RCC 7860 (cell line): Measurements from ENCODE around the gene ETNK2.

ENCODE experiments used
- DNase-seq: peaks from one replicate; pipeline ENCODE4 v3.0.0-alpha.2; 2015; ENCODE audit warnings: low spot score
- FAIRE-seq: peaks from 2 replicates; lab custom pipeline; 2012; peaks lifted over from hg19 to GRCh38; lab: Jason Lieb, UNC

The ETNK2 gene

DNA sequence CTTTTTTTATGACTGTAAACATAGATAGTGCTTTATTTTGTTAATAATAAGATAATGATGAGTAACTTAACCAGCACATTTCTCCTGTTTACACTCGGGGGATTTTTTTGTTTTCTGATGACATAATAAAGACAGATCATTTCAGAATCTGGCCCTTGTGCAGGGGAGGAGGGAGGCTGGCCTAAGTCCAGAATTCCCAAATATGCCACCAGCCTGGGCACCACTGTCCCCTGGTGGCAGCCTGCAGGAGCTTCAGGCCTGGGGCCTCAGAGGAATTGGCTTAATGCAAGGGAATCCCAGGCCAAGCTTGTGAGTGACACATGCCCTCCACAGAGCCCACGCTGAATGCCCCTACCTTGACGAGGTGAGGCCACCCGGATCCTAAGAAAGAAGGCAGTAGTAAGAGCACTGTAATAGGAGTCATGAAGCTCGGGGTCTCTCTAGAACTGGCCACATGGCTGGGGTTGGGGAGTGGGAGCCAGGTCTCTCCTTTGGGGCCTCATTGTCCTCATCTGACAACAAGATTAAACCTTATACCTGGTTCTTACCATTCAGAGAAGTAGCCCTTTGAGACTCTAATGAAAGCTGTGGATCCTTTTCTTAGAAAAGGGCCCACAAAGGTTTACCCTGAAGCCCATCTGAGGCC, 24.1 kb downstream of the ETNK2 start:
- no peak for FAIRE-seq
- peak; percentile 43 for DNase-seq

DNA sequence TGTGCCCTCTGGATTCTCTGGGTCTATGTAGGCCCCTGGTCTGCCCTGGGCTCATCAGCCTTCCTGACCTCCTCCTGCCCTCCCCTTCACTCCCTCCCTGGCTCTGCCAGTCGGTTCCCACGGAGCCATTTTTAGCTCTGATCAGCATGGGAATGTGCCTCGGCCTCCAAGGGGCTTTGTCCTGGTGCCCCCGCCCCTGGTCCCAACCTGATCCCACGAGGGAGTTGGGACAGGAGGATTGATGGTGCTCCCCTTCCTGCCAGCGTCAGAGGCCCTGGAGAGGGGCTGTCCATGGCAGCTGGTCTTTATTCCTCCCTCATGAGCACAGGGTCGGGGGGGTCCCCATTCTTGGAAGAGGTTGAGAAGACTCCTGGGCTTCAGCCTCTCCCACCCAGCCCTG, 24.9 kb downstream of the ETNK2 start:
- no peak for DNase-seq
- no peak for FAIRE-seq

DNA sequence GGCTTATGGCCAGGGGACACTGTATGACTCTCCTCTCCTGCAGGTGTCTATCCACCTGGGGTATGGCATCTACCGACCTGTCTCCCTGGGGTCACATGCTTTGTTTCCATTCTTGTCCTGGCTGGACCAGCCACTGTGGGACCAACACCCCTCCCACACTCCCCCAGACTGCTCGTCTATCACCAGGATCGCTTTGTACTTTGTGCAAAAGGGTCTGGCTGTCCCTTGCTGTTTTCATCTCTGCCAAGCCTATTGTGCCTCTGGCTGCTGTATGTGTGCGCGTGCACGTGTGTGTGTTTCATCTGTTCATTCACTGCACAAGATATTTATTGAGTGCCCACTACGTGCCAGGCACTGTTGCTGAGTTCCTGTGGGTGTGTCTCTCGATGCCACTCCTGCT, 25.5 kb downstream of the ETNK2 start:
- FAIRE-seq (no peak), DNase-seq (no peak)

DNA sequence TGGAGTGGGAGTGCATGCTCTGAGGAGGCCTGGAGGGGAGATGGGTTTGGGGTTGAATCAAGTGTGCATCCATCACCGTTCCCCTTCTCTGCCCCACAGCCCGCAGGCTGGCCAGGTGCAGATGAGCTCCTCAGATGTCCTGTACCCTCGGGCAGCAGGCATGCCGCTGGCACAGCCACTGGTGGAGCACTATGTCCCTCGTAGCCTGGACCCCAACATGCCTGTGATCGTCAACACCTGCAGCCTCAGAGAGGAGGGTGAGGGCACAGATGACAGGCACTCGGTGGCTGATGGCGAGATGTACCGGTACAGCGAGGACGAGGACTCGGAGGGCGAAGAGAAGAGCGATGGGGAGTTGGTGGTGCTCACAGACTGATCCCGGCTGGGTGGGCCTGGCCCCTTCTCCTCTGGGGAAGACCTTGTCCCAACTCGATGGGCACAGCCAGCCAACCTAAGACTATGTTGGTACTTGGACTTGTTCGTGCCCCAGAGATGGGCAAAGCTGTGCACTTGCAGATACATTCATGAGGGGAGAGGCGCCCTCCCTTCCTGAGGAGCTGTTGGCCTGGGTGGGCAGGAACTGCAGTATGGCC, 26.0 kb downstream of the ETNK2 start:
- no peak for FAIRE-seq
- no peak for DNase-seq

DNA sequence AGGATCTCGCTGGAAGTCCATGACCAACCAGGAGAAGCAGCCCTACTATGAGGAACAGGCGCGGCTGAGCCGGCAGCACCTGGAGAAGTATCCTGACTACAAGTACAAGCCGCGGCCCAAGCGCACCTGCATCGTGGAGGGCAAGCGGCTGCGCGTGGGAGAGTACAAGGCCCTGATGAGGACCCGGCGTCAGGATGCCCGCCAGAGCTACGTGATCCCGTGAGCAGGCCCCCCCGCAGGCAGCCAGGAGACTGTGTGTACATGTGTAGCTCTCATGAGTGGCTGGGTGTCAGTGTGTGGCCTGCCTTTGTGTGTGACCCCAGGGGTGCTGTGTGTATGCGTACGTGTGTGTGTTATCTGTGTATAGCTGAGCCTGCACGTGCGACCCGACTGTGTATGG, 27.2 kb downstream of the ETNK2 start:
- FAIRE-seq (no peak), DNase-seq (no peak)

DNA sequence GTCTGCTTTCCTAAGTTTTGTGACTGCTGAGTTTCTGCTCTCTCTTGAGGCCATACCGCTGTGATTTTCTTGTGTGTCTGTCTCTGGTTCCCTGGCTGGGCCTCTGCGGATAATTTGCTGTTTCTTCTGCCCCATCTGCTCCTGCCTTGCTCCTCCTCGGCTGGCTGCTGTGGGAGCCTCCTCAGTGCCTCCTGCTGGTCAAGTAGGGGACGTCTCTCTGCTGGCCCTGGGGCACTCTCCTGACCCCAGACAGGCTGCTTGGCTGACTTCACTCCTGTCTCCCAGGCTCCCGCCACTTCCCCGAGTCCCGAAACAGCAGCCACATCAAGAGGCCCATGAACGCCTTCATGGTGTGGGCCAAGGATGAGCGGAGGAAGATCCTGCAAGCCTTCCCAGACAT, 28.5 kb downstream of the ETNK2 start:
- FAIRE-seq (no peak), DNase-seq (no peak)

DNA sequence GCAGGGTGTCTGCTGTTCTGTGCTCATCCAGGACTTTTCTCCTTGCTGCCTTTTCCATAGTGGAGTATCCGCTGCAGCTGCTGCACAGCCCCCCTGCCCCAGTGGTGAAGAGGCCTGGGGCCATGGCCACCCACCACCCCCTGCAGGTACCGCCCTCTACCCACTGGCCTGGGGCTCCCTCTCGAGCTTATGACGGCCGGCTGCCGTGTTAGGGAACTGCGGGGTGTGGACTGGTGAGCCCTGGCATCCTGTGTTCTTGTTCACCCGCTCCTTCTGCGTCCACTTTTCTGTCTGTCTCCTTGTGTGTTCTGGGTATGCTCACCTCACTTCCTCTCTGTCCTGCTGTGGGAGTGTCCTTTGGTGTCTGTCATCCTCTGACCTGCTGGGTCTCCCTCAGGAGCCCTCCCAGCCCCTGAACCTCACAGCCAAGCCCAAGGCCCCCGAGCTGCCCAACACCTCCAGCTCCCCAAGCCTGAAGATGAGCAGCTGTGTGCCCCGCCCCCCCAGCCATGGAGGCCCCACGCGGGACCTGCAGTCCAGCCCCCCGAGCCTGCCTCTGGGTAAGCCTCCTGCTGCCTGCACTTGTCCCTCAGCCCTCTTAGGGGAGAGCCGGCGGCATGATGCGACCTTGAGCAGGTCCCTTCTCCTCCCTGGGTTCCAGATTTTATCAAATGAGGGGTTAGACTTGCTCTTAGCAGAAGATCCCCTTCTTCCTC, 29.8 kb downstream of the ETNK2 start:
- FAIRE-seq: no peak
- DNase-seq: no peak

DNA sequence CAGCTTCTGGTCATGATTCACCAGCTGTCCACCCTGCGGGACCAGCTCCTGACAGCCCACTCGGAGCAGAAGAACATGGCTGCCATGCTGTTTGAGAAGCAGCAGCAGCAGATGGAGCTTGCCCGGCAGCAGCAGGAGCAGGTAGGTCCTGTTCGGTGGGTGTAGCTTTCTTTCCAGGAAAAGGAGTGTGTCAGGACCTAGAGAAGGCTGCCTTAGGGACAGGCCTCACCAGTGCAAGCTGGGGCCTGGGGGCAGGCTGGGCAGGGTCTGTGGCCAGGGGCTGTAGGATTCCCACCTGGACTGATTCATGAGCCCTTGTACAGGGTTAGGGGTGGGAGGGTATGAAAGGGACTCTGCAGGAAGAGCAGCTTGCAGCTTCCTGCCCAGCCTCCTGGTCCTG, 35.3 kb downstream of the ETNK2 start:
- DNase-seq: no peak
- FAIRE-seq: no peak

DNA sequence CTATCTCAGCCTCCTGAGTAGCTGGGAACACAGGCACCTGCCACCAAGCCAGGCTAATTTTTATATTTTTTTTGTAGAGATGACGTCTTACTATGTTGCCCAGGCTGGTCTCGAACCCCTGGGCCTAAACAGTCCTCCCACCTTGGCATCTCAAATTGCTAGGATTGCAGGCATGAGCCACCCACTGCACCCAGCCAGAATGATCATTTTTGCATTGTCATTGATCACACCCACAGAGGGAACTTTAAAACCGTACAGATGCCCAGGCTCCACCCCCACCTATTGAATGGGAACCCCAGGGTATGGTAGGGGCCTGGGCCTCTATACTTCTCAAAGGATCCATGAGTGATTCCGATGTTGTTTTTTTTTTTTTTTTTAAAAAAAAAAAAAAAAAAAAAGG, 36.7 kb downstream of the ETNK2 start:
- FAIRE-seq: no peak

DNA sequence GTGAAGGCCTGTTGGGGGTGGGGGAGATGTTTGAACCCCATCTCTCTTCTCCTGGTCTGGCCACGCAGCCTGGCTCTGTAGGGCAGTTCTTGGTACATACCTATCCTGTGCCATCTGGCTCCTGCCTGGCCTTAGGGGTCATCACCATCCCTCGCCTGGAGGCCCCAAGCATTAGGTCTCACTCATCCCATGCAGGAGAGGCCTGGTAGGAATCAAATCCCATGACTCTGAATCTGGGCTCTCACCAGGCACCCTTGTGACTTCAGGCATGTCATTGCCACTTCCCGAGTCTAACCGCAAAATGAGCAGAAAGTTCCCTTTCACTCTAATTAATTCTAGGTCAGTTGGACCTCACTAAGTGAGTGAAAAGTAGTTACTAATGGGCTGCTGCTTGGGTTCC, 37.2 kb downstream of the ETNK2 start:
- FAIRE-seq (no peak), DNase-seq (no peak)

More for the DNA sequence above, 36.7 kb downstream of the ETNK2 start:
- DNase-seq: no peak

DNA sequence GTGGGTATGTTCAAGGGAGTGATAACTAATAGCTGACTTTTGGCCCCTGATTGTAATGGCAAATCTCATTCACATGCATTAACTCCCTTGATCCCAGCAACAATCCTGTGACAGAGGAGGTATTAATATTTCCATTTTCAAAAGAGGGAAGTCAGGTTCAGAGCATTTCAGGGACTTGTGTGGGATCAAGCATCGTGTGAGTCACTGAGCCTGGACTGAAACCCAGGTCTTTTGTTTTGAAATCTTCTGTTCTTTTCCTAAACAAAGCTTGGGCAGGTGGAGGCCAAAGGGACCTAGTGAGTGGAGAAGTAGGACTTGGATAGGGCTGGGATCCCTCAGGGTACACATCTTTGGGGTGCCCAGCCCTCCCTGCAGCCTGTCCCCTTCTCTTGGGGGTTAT, 37.9 kb downstream of the ETNK2 start:
- DNase-seq (no peak), FAIRE-seq (no peak)

DNA sequence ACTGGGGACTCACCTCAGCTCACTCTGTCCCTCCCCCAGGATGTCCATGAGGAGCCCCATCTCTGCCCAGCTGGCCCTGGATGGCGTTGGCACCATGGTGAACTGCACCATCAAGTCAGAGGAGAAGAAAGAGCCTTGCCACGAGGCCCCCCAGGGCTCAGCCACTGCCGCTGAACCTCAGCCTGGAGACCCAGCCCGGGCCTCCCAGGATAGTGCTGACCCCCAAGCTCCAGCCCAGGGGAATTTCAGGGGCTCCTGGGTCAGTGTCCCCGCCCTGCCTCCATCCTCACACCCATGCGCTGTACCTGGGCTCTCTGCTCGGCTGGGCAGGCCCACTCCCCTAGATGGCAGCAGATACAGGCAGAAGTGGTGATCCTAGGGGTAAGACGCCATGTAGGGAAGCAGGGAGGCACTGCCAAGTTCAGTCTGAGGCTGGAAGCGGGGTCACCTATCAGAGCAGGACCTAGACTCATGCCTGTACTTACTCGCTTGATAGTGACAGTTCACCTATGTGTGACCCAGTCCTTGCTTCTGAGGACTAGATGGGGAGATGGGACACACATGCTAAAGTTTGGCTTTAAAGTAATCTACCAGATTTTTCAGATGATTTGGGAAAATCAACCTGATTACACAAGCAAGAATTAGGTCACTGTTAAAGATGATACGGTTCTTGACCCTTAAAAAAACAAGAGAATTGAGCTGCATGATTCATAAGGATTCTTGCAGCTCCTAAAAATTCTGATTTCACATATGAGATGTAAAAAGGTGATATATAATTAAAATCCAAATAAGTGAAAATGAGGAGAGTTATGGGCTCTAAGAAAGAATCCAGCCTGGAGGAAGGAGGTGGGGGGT, 38.7 kb downstream of the ETNK2 start:
- no peak for DNase-seq
- no peak for FAIRE-seq

DNA sequence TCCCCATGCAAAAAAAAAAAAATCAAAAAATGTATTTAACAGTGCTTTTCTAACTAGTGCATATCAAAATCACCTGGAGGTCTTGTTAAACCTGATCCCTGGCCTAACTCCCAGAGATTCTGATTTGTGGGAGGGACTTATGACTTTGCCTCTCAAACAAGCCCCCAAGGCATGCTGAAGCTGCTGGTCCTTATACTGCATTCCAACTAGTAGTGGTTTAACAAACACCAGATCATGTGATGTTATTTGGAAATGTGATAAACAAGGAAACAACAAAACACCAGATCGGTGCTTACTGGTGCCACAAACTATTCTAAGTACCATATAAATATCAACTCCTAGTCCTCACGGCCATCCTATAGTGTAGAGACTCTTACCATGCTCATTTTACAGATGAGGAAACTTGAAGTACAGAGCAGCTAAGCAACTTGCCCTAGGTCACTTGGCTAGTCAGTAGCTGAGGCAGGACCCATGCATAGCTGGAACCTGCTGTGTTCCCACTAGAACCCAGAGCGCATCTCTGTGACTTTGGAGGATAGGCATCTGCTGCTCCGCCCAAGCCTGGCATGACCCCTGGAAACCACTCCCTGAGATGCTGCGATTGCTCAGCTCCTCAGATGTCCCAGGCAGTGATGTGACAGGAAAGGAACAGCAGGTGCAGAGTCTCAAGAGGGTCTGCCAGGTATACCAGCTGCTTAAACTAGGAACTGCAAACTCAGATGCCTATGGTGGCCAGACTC, 40.8 kb downstream of the ETNK2 start:
- DNase-seq: no peak
- no peak for FAIRE-seq

DNA sequence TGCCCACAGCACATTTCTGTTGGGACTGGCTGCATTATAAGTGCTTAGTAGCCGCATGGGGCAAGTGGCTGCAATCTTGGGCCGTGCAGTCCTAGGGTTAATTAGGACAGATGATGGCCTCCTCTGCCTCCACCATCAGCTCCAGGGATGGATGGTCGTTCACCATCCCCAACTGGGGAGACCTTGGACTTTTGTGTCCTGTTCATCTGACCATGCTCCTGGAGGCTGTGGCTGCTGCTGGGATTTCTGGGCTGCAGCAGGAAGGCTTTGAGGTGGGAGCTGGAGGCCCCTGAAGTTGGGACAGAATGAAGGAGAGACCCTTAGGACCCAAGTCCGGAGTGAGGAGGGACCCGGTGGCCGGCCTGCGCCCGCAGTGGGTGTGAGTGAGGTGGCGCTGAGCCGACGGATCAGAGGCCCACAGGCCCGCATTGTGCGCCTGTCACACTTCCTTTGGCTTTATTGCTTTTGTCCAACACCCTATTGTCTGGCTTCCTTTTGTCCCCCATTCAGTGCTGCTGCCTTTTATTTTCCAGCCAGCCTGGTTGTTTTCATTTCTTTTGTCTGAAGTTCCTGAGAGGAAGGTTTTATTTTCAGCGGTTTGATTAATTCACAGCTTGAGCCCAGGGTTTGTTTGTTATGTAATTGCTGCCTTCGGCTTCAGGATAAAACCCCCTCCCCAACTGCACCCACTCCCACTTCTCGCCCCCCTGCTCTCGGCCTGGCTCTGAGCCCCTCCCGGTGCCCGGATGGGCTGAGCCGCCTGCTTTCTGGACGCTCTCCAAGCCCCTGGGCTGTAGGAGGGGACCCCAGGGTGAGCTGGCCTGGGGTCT, 43.3 kb downstream of the ETNK2 start:
- no peak for FAIRE-seq
- DNase-seq: no peak

DNA sequence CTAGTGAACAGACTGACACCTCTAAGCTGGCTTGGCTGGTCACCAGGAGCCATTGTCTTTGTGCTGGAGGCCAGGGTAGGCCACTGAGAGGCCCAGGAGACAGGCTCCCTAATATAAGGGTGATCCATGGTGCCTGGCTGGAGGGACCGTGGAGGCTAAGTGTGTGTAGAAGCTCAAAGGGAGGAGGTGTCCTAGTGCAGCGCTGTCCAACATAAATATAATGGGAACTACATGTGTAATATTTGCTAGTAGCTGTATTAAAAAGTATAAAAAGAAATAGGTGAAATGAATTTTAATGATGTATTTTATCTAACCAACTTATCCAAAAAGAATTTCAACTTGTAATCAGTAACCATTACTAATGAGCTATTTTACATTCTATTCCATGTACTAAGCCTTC, 44.0 kb downstream of the ETNK2 start:
- FAIRE-seq (no peak), DNase-seq (no peak)

DNA sequence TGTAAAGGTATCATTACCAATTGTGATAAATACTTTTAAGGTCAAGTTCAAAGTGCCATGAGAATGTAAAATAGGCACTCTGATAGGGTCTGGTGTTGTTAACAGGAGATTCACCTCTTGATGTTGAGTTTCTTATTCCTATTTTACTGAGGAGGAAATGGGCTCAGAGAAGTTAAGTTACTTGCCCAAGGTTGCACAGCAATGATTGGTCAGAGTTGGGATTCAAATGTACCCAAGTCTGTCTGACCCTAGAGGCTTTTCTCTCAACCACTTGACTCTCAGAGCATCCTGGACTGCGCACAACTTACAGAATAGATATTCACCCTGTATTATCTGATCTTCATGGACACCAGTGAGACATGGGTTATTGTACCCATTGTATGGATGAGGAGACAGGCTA, 45.0 kb downstream of the ETNK2 start:
- FAIRE-seq (no peak), DNase-seq (no peak)

DNA sequence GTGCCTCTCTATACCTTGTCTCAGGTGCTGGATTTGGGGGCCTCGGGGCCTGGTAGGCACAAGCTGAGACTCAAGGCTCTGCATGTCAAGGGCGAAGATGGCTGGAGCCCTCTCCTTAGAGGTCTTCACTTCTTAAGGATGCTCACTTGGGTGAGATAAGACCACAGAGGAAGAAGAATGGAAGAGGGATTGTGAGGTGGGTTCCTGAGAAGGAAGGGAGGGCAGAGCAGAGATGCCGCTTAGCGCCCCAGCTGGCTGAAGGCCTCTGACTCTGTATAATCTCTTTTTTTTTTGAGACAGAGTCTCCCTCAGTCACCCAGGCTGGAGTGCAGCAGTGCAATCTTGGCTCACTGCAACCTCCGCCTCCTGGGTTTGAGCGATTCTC, 46.7 kb downstream of the ETNK2 start:
- FAIRE-seq: no peak
- no peak for DNase-seq

DNA sequence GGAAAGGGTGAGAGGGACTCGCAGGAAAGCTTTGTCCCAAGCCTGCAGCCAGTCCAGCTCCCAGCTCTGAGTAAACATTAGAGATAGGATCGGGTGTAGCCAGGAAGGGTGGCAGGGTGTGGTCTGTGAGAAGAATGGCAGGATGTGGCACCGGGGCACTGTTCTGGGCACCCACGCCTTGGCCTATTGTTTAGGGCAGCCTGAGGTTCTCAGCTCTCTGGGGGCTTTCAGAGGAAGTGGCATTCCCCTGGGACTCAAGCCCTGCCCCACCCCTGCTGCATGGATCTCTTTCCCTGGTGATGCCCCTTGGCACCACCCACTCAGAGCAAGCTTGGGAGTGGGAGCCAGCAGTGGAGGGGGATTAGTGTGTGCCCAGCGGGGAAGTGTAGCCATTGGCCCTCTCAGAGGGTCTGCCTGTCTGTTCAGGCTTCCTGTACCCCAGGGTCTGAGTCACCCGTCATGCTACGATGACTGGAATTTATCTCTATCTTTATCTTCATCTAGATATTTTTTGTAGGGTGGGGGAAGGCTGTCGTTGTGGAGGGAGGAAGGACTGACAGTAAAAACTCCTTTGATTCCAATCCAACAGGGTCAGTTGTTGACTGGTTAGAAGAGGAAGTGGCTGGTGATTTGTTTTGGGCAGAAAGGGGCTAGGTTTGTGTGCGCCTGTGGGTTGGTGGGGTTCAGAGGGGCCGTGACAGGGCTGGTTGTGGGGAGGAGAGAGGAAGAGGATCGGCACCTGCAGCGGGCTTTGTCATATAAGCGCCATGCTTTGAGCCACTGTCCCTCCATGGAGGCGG, 47.3 kb downstream of the ETNK2 start:
- DNase-seq (peak; percentile 74), FAIRE-seq (no peak)

DNA sequence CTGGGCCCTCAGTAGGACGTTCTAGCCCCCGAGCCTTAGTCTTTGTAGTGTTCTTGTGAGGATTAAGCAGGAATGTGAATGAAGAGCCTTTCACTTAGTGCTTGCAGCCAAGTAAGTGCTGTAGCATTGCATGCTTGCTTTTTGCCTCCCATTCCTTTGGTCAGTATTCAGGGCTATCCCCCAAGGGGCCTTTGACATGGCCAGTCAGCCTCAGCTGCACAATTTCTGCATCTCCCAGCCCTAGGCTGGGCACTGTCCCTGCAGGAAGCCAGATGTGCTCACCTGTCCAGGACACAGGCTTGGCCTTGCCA, 48.5 kb downstream of the ETNK2 start:
- FAIRE-seq: no peak
- DNase-seq: no peak
